Urinary bladder (tissue), 4 donors: ENCODE measurements around the gene PMEL. TPM values are rescaled to one million over a fixed set of nuclear protein-coding genes. Genes with fewer than 3 reads are reported as not detected.

Experiments
- DNase-seq: peaks from one replicate; pipeline ENCODE4 v3.0.0-alpha.2; 2015; ENCODE audit errors: extremely low spot score
- H3K27ac ChIP-seq: one replicate; pipeline ENCODE4 v1.5.1; 2013; ENCODE audit warnings: low read depth, mild to moderate bottlenecking, moderate library complexity
- H3K36me3 ChIP-seq: one replicate; pipeline ENCODE4 v1.6.1; 2013; ENCODE audit warnings: mild to moderate bottlenecking, moderate library complexity; ENCODE audit not compliant: insufficient read depth
- H3K4me1 ChIP-seq: one replicate; pipeline ENCODE4 v1.6.1; 2013; ENCODE audit warnings: mild to moderate bottlenecking, moderate library complexity; ENCODE audit not compliant: insufficient read depth
- H3K4me3 ChIP-seq: one replicate; pipeline ENCODE4 v1.5.1; 2013; ENCODE audit warnings: low read depth, low read length
- WGBS: extraction: QIAGEN DNeasy Blood & Tissue Kit; methylation state at CpG from one replicate; pipeline ENCODE4 v1.1.7; 2013; 5-methylcytosine and 5-hydroxymethylcytosine counted together
- polyA plus RNA-seq: library from polyadenylated mRNA; stranded (reverse); fragments of 200-250 nt; gene quantifications from one replicate; pipeline ENCODE4 v1.2.3, GENCODE V29; 2013
- total RNA-seq: library from RNA; depleted of rRNA; stranded (reverse); fragments of >200 nt; gene quantifications from one replicate; pipeline ENCODE4 v1.2.3, GENCODE V29; 2014
- donor health status: healthy with polysubstance abuse.
- donor health status: healthy.

PMEL gene
- total and polyA plus RNA-seq, 2 donors, result 0.89 to 1.5 TPM

DNA sequence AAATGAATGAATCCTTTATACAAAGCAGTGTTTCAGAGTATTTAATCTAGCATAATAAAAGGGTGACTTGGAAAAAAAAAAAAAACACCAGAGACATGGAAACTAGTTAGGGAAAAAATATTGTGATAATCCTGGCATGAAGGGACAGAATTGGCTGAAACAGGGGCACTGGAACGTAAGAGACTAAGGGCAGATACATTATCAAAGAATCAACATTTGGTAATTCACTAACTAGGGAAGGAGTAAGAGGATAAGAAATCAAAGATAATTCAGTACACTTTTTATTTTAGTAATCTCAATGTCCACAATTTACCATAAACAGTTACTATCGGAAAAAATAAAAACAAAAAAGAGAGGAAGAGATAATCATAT lies 56.3 kb downstream of the PMEL start:
- H3K4me3 ChIP-seq, result no peak overlapping the region

GRCh38 chr12:55908726-55909512 lies 56.9 kb downstream of the PMEL start:
- Histone ChIP-seq H3K27ac (no peak overlapping the region), H3K4me1 (no peaks in the 10 kb centered on the region), H3K4me3 (no peak overlapping the region), H3K36me3 (no peaks in the 10 kb centered on the region)
- WGBS, result 51% methylated on average over 8 of the region's 8 CpGs
- DNase-seq, result no peak

More for the DNA sequence above, 56.3 kb downstream of the PMEL start:
- no peak for DNase-seq
- H3K4me1 ChIP-seq, result no peaks in the 10 kb centered on the region
- WGBS, result 45% methylated on average over 2 of the region's 2 CpGs
- no peak overlapping the region for H3K27ac ChIP-seq
- no peaks in the 10 kb centered on the region for H3K36me3 ChIP-seq

DNA sequence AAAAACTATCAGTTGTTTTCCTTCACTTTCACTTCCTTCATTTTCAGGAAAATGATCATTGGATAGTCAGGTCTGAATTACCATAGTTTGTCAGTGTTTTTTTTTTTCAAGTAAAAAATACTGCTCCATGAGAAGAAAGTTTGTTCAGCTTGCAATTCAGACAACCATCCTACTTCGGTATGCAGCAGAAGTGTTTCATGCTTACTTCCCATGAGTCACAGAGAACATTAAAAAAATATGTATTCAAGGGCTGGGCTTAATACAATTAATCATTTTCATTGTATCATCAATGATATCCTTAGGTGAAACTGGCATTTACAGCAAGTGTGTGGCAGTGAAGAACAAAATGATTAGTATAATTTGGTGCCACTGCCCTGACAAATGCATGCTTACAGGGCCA lies 59.8 kb downstream of the PMEL start:
- Histone ChIP-seq H3K36me3 (no peaks in the 10 kb centered on the region), H3K27ac (no peak overlapping the region), H3K4me1 (no peaks in the 10 kb centered on the region), H3K4me3 (no peak overlapping the region)
- WGBS, result 89% methylated on average over 1 of the region's 1 CpG
- no peak for DNase-seq

Other genes with a start within 250 kb of the PMEL start
- 48.4 TPM for gene BLOC1S1, start 250.0 kb downstream of the PMEL start, total RNA-seq
- 237 TPM for gene BLOC1S1, start 250.0 kb downstream of the PMEL start, polyA plus RNA-seq
- gene RDH5, start 245.6 kb downstream of the PMEL start, total RNA-seq, result 8.1 TPM
- gene RDH5, start 245.6 kb downstream of the PMEL start, polyA plus RNA-seq, result 8.7 TPM
- 682 TPM for gene CD63, start 237.0 kb downstream of the PMEL start, total RNA-seq
- 1,016 TPM for gene CD63, start 237.0 kb downstream of the PMEL start, polyA plus RNA-seq
- gene GDF11, start 222.9 kb downstream of the PMEL start, total RNA-seq, result 5.6 TPM
- gene GDF11, start 222.9 kb downstream of the PMEL start, polyA plus RNA-seq, result 11.0 TPM
- 86.2 TPM for gene SARNP, start 148.3 kb downstream of the PMEL start, total RNA-seq
- 76.0 TPM for gene SARNP, start 148.3 kb downstream of the PMEL start, polyA plus RNA-seq
- gene ORMDL2, start 148.0 kb downstream of the PMEL start, total RNA-seq, result 8.4 TPM
- gene ORMDL2, start 148.0 kb downstream of the PMEL start, polyA plus RNA-seq, result 37.3 TPM
- gene DNAJC14, start 136.5 kb downstream of the PMEL start, total RNA-seq, result 24.6 TPM
- gene DNAJC14, start 136.5 kb downstream of the PMEL start, polyA plus RNA-seq, result 26.2 TPM
- 4.3 TPM for gene MMP19, start 123.1 kb downstream of the PMEL start, total RNA-seq
- gene MMP19, start 123.1 kb downstream of the PMEL start, polyA plus RNA-seq, result 21.8 TPM
- 20.1 TPM for gene PYM1, start 38.1 kb downstream of the PMEL start, total RNA-seq
- 31.1 TPM for gene PYM1, start 38.1 kb downstream of the PMEL start, polyA plus RNA-seq
- 33.6 TPM for gene DGKA, start 34.9 kb downstream of the PMEL start, total RNA-seq
- gene DGKA, start 34.9 kb downstream of the PMEL start, polyA plus RNA-seq, result 31.7 TPM
- gene CDK2, start 788 bp upstream of the PMEL start, total RNA-seq, result 32.3 TPM
- 33.6 TPM for gene CDK2, start 788 bp upstream of the PMEL start, polyA plus RNA-seq
- gene RAB5B, start 8.0 kb upstream of the PMEL start, total RNA-seq, result 57.5 TPM
- gene RAB5B, start 8.0 kb upstream of the PMEL start, polyA plus RNA-seq, result 114 TPM
- gene SUOX, start 31.2 kb upstream of the PMEL start, total RNA-seq, result 14.4 TPM
- gene SUOX, start 31.2 kb upstream of the PMEL start, polyA plus RNA-seq, result 31.3 TPM
- gene IKZF4, start 55.0 kb upstream of the PMEL start, total RNA-seq, result 4.8 TPM
- 8.0 TPM for gene IKZF4, start 55.0 kb upstream of the PMEL start, polyA plus RNA-seq
- 96.2 TPM for gene RPS26, start 75.9 kb upstream of the PMEL start, total RNA-seq
- 774 TPM for gene RPS26, start 75.9 kb upstream of the PMEL start, polyA plus RNA-seq
- 34.4 TPM for gene ERBB3, start 114.1 kb upstream of the PMEL start, total RNA-seq
- 11.4 TPM for gene ERBB3, start 114.1 kb upstream of the PMEL start, polyA plus RNA-seq
- gene PA2G4, start 138.5 kb upstream of the PMEL start, total RNA-seq, result 64.6 TPM
- 121 TPM for gene PA2G4, start 138.5 kb upstream of the PMEL start, polyA plus RNA-seq
- gene RPL41, start 150.6 kb upstream of the PMEL start, total RNA-seq, result 2,071 TPM
- gene RPL41, start 150.6 kb upstream of the PMEL start, polyA plus RNA-seq, result 5,547 TPM
- gene ZC3H10, start 152.2 kb upstream of the PMEL start, total RNA-seq, result 4.6 TPM
- 4.9 TPM for gene ZC3H10, start 152.2 kb upstream of the PMEL start, polyA plus RNA-seq
- gene ESYT1, start 162.2 kb upstream of the PMEL start, total RNA-seq, result 85.1 TPM
- 116 TPM for gene ESYT1, start 162.2 kb upstream of the PMEL start, polyA plus RNA-seq
- gene MYL6B, start 186.5 kb upstream of the PMEL start, total RNA-seq, result 65.3 TPM
- 32.4 TPM for gene MYL6B, start 186.5 kb upstream of the PMEL start, polyA plus RNA-seq
- gene MYL6, start 192.3 kb upstream of the PMEL start, total RNA-seq, result 2,133 TPM
- 7,162 TPM for gene MYL6, start 192.3 kb upstream of the PMEL start, polyA plus RNA-seq
- gene SMARCC2, start 223.4 kb upstream of the PMEL start, total RNA-seq, result 51.1 TPM
- gene SMARCC2, start 223.4 kb upstream of the PMEL start, polyA plus RNA-seq, result 68.8 TPM